Esophagus squamous epithelium (tissue), 5 donors: ENCODE data around the gene TAX1BP1. TPM values are rescaled to one million over a fixed set of nuclear protein-coding genes. Genes with fewer than 3 reads are reported as not detected.
"Not testable (repeated sequence)": the region's sequence is repeated elsewhere in the genome, so short reads cannot be mapped to it uniquely, and the experiment has no call there.

Experiments
- DNase-seq: peaks from one replicate; lab custom pipeline; 2025; lab: John Stamatoyannopoulos, UW
- H3K27ac ChIP-seq, 4 donors: fragments of 200-600 bp; sonication (generic); one replicate each; pipeline ENCODE4 v1.5.1; 2016 to 2019; ENCODE audit warnings: mild to moderate bottlenecking in 1 of 4
- H3K27me3 ChIP-seq, 4 donors: fragments of 200-600 bp; sonication (generic); 1 replicate in 3 of 4; 2 replicates in 1 of 4; pipeline versions ENCODE4 v1.5.1 to v1.6.0; 2017 to 2021; ENCODE audit warnings: antibody characterized with exemption in 1 of 4
- H3K36me3 ChIP-seq, 3 donors: fragments of 200-600 bp; sonication (generic); one replicate each; pipeline ENCODE4 v1.5.1; 2016 to 2019
- H3K4me1 ChIP-seq, 3 donors: fragments of 200-600 bp; sonication (generic); one replicate each; pipeline ENCODE4 v1.5.1; 2017 to 2019
- H3K4me3 ChIP-seq, 4 donors: fragments of 200-600 bp; sonication (generic); 1 replicate in 3 of 4; 2 replicates in 1 of 4; pipeline ENCODE4 v1.5.1; 2016 to 2019; ENCODE audit warnings: mild to moderate bottlenecking in 2 of 4, moderate library complexity in 1 of 4
- H3K9me3 ChIP-seq, 3 donors: fragments of 200-600 bp; sonication (generic); one replicate each; pipeline ENCODE4 v1.5.1; 2016 to 2019
- POLR2A ChIP-seq, 4 donors: fragments of 450-650 bp; IDR thresholded peaks; one replicate each; pipeline ENCODE4 v1.6.1; 2017; ENCODE audit warnings: antibody characterized with exemption in 4 of 4, mild to moderate bottlenecking in 4 of 4, moderate library complexity in 3 of 4
- WGBS, 2 donors: methylation state at CpG; one replicate each; pipeline ENCODE4 v1.1.5; 2018; 5-methylcytosine and 5-hydroxymethylcytosine counted together
- intact Hi-C: fragments of 100-400 bp; cut with DNase I; formaldehyde crosslinking; loops from one replicate; pipeline ENCODE4 v1.15.0; 2022
- total RNA-seq, 4 donors: library from RNA; depleted of rRNA; stranded (reverse); fragments of >200 nt; gene quantifications; one replicate each; pipeline ENCODE4 v1.1.0, GENCODE V29; 2016
- TF ChIP-seq, protein P1 (sequence below), 6 experiments: fragments of 450-650 bp in 4 of 6; fragments of 200-600 bp in 2 of 6; sonication (generic) in 2 of 6; IDR thresholded peaks; one replicate each; pipeline ENCODE4 v1.5.1; 2016 to 2019; ENCODE audit warnings: antibody characterized with exemption in 6 of 6, mild to moderate bottlenecking in 4 of 6, moderate library complexity in 4 of 6
- donor health status: DM: yes; HTN: yes; CAD: no.

Gene TAX1BP1
- total RNA-seq, 4 donors from 2014 or later = 67.1 to 113 (median 80.3) TPM

DNA sequence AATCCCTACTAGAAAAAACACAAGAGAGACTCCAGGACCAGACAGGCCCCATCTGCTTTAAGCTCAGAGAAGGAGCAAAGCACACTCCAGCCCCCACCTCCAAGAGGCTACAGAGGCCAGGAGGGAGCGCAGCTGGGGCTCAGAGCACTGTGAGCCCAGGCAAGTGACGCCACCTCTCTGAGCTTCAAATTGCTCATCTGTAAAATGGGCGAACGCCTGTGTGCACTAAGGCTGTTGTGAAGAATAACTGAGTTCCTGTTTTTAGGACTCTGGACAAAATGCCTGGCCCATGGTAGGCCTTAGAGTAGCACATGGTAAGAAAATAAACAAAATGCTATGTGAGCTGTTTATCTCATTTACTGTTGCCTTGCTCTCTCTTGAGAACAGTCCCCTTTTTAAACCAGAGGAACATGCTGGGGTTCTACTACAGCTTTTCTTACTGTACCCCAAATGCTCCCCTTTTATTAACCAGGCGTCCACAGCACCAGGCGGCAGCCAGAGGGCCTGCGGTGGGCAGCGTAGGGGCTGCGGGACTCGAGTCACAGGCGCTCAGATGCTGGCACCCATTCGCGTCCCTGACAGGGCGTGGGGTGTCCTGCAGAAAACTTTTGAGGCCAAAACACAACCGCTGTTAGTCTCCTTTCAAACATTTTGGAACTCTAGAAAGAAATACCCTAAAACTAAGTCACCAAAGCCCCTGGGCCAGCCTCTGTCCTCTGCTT lies 103.8 kb downstream of the TAX1BP1 start:
- H3K27ac ChIP-seq = no peak overlapping the region
- WGBS, 2 donors = 93 to 96% methylated on average over 12 of the region's 15 CpGs
- no peak overlapping the region for H3K4me3 ChIP-seq
- no peaks in the 10 kb centered on the region for H3K9me3 ChIP-seq
- no peak for TF ChIP-seq POLR2A (IDR thresholded peaks at IDR 0.05)
- TF ChIP-seq, protein P1, sequence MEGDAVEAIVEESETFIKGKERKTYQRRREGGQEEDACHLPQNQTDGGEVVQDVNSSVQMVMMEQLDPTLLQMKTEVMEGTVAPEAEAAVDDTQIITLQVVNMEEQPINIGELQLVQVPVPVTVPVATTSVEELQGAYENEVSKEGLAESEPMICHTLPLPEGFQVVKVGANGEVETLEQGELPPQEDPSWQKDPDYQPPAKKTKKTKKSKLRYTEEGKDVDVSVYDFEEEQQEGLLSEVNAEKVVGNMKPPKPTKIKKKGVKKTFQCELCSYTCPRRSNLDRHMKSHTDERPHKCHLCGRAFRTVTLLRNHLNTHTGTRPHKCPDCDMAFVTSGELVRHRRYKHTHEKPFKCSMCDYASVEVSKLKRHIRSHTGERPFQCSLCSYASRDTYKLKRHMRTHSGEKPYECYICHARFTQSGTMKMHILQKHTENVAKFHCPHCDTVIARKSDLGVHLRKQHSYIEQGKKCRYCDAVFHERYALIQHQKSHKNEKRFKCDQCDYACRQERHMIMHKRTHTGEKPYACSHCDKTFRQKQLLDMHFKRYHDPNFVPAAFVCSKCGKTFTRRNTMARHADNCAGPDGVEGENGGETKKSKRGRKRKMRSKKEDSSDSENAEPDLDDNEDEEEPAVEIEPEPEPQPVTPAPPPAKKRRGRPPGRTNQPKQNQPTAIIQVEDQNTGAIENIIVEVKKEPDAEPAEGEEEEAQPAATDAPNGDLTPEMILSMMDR (IDR thresholded peaks at IDR 0.05) = no peak
- H3K4me1 ChIP-seq = no peaks in the 10 kb centered on the region
- H3K36me3 ChIP-seq = peaks cover 0 to 8% (median 0%) of the 10 kb centered on the region in 3 donors
- intact Hi-C loops = no loop called here
- H3K27me3 ChIP-seq = no peaks in the 10 kb centered on the region
- DNase-seq = no peak

DNA sequence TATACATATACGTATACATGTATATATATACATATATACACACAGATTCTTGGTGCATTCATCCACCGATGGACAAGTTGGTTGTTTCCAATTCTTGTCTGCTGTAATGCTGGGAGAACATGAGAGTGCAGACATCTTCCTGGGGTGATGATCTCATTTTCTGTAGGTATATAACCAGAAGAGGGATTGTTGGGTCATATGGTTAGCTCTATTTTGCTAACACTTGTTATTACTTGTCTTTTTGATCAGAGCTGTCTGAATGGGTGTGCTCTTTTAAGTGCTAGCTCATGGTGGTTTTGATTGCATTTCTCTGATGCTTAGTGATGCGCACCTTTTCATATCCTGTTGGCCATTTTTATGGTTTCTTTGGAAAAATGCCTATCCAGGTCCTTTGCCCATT lies 106.4 kb downstream of the TAX1BP1 start:
- TF ChIP-seq, protein P1 (IDR thresholded peaks at IDR 0.05) = no peak
- TF ChIP-seq POLR2A (IDR thresholded peaks at IDR 0.05) = no peak
- intact Hi-C loops = no loop called here
- no peak overlapping the region for H3K27ac ChIP-seq

DNA sequence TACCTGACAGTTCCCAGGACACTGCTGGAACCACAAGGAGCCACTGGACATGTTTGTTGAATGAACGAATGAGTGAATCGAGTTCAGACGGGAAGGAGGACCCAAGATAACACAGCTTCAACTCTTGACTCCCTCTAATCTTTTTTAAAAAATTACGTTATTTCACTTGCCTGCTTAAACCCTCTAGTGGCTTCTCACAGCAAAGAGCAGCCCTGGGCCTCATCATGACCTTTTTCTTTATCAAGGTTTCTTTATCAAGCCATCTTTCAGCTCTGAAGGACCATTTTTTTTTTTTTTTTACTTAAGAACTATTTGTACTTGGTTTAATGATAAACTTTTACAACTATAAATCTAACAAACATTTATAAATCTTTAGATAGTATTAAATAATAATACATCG lies 110.6 kb downstream of the TAX1BP1 start:
- no peaks in the 10 kb centered on the region for H3K9me3 ChIP-seq
- H3K4me1 ChIP-seq = no peaks in the 10 kb centered on the region
- WGBS, 2 donors = 88 to 92% methylated on average over 5 of the region's 5 CpGs
- TF ChIP-seq POLR2A (IDR thresholded peaks at IDR 0.05) = no peak
- TF ChIP-seq, protein P1 (IDR thresholded peaks at IDR 0.05) = no peak
- H3K36me3 ChIP-seq = no peaks in the 10 kb centered on the region
- no peak overlapping the region for H3K27ac ChIP-seq
- no peak overlapping the region for H3K4me3 ChIP-seq
- no peak for DNase-seq
- intact Hi-C loops = no loop called here
- no peaks in the 10 kb centered on the region for H3K27me3 ChIP-seq

More for the DNA sequence above, 106.4 kb downstream of the TAX1BP1 start:
- Histone ChIP-seq H3K36me3 (no peaks in the 10 kb centered on the region), H3K27me3 (no peaks in the 10 kb centered on the region), H3K4me1 (no peaks in the 10 kb centered on the region), H3K4me3 (no peak overlapping the region), H3K9me3 (no peaks in the 10 kb centered on the region)
- 85 to 96% methylated on average over 3 of the region's 3 CpGs for WGBS, 2 donors
- DNase-seq = no peak

DNA sequence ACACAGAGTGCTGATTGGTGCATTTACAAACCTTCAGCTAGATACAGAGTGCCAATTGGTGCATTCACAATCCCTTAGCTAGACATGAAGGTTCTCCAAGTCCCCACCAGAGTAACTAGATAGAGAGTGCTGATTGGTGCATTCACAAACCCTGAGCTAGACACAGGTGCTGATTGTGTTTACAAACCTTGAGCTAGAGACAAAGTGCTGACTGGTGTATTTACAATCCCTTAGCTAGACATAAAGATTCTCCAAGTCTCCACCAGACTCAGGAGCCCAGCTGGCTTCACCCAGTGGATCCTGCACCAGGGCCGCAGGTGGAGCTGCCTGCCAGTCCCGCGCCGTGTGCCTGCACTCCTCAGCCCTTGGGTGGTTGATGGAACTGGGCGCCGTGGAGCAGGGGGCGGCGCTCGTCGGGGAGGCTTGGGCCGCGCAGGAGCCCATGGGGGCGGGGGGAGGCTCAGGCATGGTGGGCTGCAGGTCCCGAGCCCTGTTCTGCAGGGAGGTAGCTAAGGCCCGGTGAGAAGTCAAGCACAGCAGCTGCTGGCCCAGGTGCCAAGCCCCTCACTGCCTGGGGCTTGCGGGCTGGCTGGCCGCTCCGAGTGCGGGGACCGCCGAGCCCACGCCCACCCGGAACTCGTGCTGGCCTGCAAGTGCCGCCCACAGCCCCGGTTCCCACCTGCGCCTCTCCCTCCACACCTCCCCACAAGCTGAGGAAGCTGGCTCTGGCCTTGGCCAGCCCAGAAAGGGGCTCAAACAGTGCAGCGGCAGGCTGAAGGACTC lies 116.9 kb downstream of the TAX1BP1 start:
- DNase-seq, intact Hi-C loops, H3K4me3 ChIP-seq: not testable (repeated sequence)

DNA sequence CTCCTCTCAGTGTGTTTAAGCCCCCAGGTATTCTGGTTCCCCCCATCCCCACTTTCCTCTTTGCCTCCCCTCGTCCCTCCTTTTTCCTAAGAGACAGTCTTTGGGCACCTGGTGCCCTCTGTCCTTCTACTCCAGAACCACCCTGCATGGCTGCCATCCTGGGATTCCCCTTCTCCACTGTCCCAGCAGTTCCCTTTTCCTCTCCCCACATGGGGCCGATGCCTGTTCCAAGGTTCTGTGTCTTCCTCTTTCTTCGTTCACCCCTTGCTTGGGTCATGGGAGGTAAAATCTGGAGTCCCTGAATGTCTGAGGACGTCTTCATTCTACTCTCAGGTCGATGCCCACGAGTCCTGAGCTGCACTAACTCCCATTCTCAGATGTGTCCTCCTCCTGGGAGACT lies 120.8 kb downstream of the TAX1BP1 start:
- no peaks in the 10 kb centered on the region for H3K27me3 ChIP-seq
- H3K4me3 ChIP-seq = no peak overlapping the region
- no peak overlapping the region for H3K27ac ChIP-seq
- no peak for TF ChIP-seq POLR2A (IDR thresholded peaks at IDR 0.05)
- TF ChIP-seq, protein P1 (IDR thresholded peaks at IDR 0.05) = no peak
- 83 to 90% methylated on average over 5 to 6 of the region's 6 CpGs for WGBS, 2 donors
- no peaks in the 10 kb centered on the region for H3K4me1 ChIP-seq
- intact Hi-C loops = no loop called here
- H3K9me3 ChIP-seq = no peaks in the 10 kb centered on the region
- DNase-seq = no peak
- no peaks in the 10 kb centered on the region for H3K36me3 ChIP-seq

More for the DNA sequence above, 116.9 kb downstream of the TAX1BP1 start:
- H3K4me1 ChIP-seq, H3K36me3 ChIP-seq, H3K27me3 ChIP-seq, H3K9me3 ChIP-seq, H3K27ac ChIP-seq: not testable (repeated sequence)
- no CpG with 5 or more reads among the region's 28 CpGs for WGBS, 2 donors
